Vagina (tissue), 2 donors: Measurements from ENCODE around the gene ANKRD33. TPM values are rescaled to one million over a fixed set of nuclear protein-coding genes. Genes with fewer than 3 reads are reported as not detected.
A peak's percentile ranks its signal among the peaks of the same experiment; 100 is the strongest.

Source experiments
- DNase-seq, 2 donors: peaks; one replicate each; pipeline ENCODE4 v3.0.0-alpha.2; 2017; ENCODE audit errors: extremely low spot score in 2 of 2
- H3K27ac ChIP-seq: fragments of 200-600 bp; sonication (generic); one replicate; pipeline ENCODE4 v1.5.1; 2019
- H3K27me3 ChIP-seq: fragments of 200-600 bp; sonication (generic); one replicate; pipeline ENCODE4 v1.5.1; 2019
- H3K36me3 ChIP-seq, 2 donors: fragments of 200-600 bp; sonication (generic); one replicate each; pipeline ENCODE4 v1.5.1; 2017 to 2019
- H3K4me1 ChIP-seq: fragments of 200-600 bp; sonication (generic); one replicate; pipeline ENCODE4 v1.5.1; 2019
- H3K4me3 ChIP-seq, 2 donors: fragments of 200-600 bp; sonication (generic); 1 replicate in 1 of 2; 2 replicates in 1 of 2; pipeline ENCODE4 v1.5.1; 2016 to 2019
- H3K9me3 ChIP-seq: fragments of 200-600 bp; sonication (generic); one replicate; pipeline ENCODE4 v1.5.1; 2019
- CTCF ChIP-seq, 3 experiments: fragments of 450-650 bp in 2 of 3; fragments of 200-600 bp in 1 of 3; sonication (generic) in 1 of 3; IDR thresholded peaks; one replicate each; pipeline ENCODE4 v1.5.1; 2017 to 2019; ENCODE audit warnings: antibody characterized with exemption in 3 of 3, mild to moderate bottlenecking in 2 of 3, moderate library complexity in 2 of 3
- POLR2A ChIP-seq, 2 donors: fragments of 450-650 bp; IDR thresholded peaks; one replicate each; pipeline ENCODE4 v1.6.1; 2017; ENCODE audit warnings: antibody characterized with exemption in 2 of 2, mild to moderate bottlenecking in 2 of 2, moderate library complexity in 2 of 2
- POLR2AphosphoS5 ChIP-seq, 2 donors: sonication (generic); formaldehyde crosslinking; IDR thresholded peaks; one replicate each; pipeline ENCODE4 v1.9.0; 2017; ENCODE audit warnings: antibody characterized with exemption in 2 of 2, mild to moderate bottlenecking in 2 of 2, low read depth in 1 of 2; ENCODE audit not compliant: insufficient read depth in 1 of 2
- intact Hi-C: fragments of 100-400 bp; cut with DNase I; formaldehyde crosslinking; loops from one replicate; pipeline ENCODE4 v1.15.1; 2023
- total RNA-seq: library from RNA; depleted of rRNA; stranded (reverse); fragments of >200 nt; gene quantifications from one replicate; pipeline ENCODE4 v1.2.3, GENCODE V29; 2016

Gene ANKRD33
- total RNA-seq, 1 donor from 2014 or later = not detected

- Histone ChIP-seq H3K27me3 (no peaks in the 10 kb centered on the region), H3K27ac (no peak overlapping the region), H3K9me3 (no peaks in the 10 kb centered on the region), H3K4me3 (no peak overlapping the region), H3K36me3 (no peaks in the 10 kb centered on the region), H3K4me1 (peaks cover 23% of the 10 kb centered on the region)
- intact Hi-C loops = no loop called here
- TF ChIP-seq POLR2AphosphoS5 (IDR thresholded peaks at IDR 0.05; ENCODE audit: insufficient read depth in 1 of 2, low read depth in 1 of 2) = no peak
- no peak for TF ChIP-seq POLR2A (IDR thresholded peaks at IDR 0.05)
- TF ChIP-seq CTCF (IDR thresholded peaks at IDR 0.05) = no peak
- DNase-seq = no peak
These were observed 25.0 kb upstream of the ANKRD33 start for GRCh38 chr12:51862947-51863346.

- Histone ChIP-seq H3K27ac (no peak overlapping the region), H3K36me3 (no peaks in the 10 kb centered on the region), H3K4me3 (peak overlapping the region; percentile 34 to 37), H3K4me1 (peaks cover 24% of the 10 kb centered on the region), H3K9me3 (no peaks in the 10 kb centered on the region), H3K27me3 (no peaks in the 10 kb centered on the region)
- no peak for DNase-seq
- intact Hi-C loops = no loop called here
- no peak for TF ChIP-seq CTCF (IDR thresholded peaks at IDR 0.05)
- TF ChIP-seq POLR2AphosphoS5 (IDR thresholded peaks at IDR 0.05; ENCODE audit: insufficient read depth in 1 of 2, low read depth in 1 of 2) = no peak
- TF ChIP-seq POLR2A (IDR thresholded peaks at IDR 0.05) = no peak
These were observed 24.5 kb upstream of the ANKRD33 start for GRCh38 chr12:51863363-51863932.

GRCh38 chr12:51863933-51864832 lies 23.7 kb upstream of the ANKRD33 start:
- peak overlapping the region; percentile 2 for H3K27ac ChIP-seq
- H3K4me1 ChIP-seq = peaks cover 31% of the 10 kb centered on the region
- no peaks in the 10 kb centered on the region for H3K27me3 ChIP-seq
- TF ChIP-seq POLR2A (IDR thresholded peaks at IDR 0.05) (no peak), CTCF (IDR thresholded peaks at IDR 0.05) (no peak), POLR2AphosphoS5 (IDR thresholded peaks at IDR 0.05; ENCODE audit: insufficient read depth in 1 of 2, low read depth in 1 of 2) (peak in 1 of 2 donors; percentile 25)
- intact Hi-C loops = no loop called here
- no peaks in the 10 kb centered on the region for H3K9me3 ChIP-seq
- peak overlapping the region; percentile 34 to 37 for H3K4me3 ChIP-seq
- no peak for DNase-seq
- H3K36me3 ChIP-seq = no peaks in the 10 kb centered on the region

GRCh38 chr12:51864833-51865670 lies 22.9 kb upstream of the ANKRD33 start:
- peak overlapping the region; percentile 2 for H3K27ac ChIP-seq
- H3K4me3 ChIP-seq = no peak overlapping the region
- no peaks in the 10 kb centered on the region for H3K9me3 ChIP-seq
- no peak for DNase-seq
- H3K4me1 ChIP-seq = peaks cover 40% of the 10 kb centered on the region
- TF ChIP-seq POLR2A (IDR thresholded peaks at IDR 0.05) = no peak
- TF ChIP-seq CTCF (IDR thresholded peaks at IDR 0.05) = no peak
- TF ChIP-seq POLR2AphosphoS5 (IDR thresholded peaks at IDR 0.05; ENCODE audit: insufficient read depth in 1 of 2, low read depth in 1 of 2) = no peak
- H3K27me3 ChIP-seq = no peaks in the 10 kb centered on the region
- H3K36me3 ChIP-seq = no peaks in the 10 kb centered on the region
- intact Hi-C loops = no loop called here
